HG03108 (cell line): Measurements from ENCODE around the gene ULBP1.
A peak's percentile ranks its signal among the peaks of the same experiment; 100 is the strongest.
"Not testable (repeated sequence)": the region's sequence is repeated elsewhere in the genome, so short reads cannot be mapped to it uniquely, and the experiment has no call there.

Experiments used
- ATAC-seq: cut with Tn5 transposase; IDR thresholded peaks from one replicate; pipeline ENCODE4 v1.9.1; 2021; ENCODE audit warnings: moderate library complexity; ENCODE audit not compliant: unreplicated experiment

Gene ULBP1

DNA sequence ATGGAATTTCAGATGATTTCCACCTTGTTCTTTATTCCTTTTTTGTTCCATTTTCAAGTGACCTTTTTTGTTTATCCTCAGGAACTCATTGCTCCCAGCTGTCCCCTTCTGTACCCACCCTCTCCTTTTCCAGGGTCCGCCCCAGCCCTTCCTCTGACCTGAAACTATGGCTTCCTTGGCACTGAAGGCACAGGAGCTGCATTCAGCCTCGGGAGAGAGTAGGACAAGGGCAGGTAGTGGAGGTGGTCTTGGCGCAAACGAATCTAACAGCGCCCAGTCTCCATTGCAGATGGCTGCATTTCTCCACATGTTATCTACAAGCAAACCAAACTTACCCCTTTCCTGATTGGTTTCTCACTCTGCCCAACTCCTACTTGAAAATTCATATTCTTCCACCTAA, 30.7 kb upstream of the ULBP1 start:
- no peak for ATAC-seq

- no peak for ATAC-seq
Measured at GRCh38 chr6:149933461-149933860, 30.3 kb upstream of the ULBP1 start.

GRCh38 chr6:149934249-149935156, 29.2 kb upstream of the ULBP1 start:
- ATAC-seq, result no peak

GRCh38 chr6:149935246-149935645, 28.5 kb upstream of the ULBP1 start:
- ATAC-seq, result no peak

GRCh38 chr6:149935668-149936067, 28.1 kb upstream of the ULBP1 start:
- ATAC-seq, result no peak

- no peak for ATAC-seq
Measured at GRCh38 chr6:149936743-149937142, 27.0 kb upstream of the ULBP1 start.

DNA sequence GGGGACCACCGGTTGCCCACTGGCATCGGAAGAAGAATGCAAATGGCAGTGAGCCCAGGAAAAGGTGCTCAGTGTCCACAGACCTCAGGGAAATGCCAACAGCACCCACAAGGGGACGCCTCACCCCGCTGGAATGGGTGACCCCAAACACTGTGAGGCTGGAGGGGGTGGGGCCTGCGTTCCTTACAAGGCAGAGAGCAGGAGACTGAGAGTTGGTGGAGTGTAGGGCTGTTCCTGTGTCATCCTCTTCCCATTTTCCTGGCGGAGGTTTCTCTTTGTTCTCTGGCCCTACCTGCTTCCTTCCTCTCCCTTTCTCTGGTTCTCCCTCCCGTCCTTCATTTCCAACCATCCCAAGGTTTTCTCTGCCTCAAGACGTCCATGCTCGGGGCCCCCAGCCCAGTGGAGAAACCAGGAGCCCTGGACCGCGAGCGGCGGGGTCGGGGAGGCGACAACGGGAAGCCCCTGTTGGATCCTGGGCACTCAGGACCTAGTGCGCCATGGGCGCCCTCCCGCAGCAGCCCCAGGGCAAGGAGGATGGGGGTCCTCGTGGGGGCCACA, 25.7 kb upstream of the ULBP1 start:
- ATAC-seq, result not testable (repeated sequence)

DNA sequence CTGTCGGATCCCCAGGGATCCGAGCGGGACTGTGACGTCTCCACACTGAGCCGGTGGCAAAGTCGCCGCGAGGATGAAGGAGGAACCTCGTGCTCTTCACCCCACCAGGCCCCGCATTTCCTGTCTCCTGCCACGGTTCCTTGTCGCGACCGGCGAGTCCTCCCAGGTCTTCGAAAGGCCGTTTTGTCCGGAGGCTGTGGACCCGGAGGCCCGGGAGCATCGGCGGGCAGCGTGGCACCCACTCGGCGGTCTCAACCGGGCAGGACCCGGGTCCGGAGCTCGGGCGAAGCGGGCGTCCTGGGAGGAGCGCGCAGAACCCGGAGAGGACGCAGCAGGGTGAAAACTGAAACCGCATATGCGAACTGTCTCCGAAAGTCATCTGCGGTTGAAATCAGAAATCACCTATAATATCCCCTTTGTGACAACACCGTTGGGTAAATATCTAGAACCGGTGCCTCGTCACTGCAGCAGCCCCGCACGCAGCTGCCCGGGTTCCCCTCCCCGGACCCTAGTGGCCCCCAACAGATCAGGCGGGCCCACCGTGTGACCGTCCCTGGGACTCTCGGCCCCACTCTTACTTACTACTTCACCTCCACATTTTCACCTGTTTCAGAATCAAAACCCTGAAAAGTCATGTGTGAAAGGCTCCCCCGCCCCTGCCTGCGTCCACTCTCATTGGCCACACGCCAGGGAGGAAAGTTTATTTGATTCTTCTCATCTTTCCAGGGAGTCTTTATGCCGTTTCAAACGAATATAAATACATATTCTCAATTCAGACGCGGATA, 25.0 kb upstream of the ULBP1 start:
- ATAC-seq, result peak; percentile 79

DNA sequence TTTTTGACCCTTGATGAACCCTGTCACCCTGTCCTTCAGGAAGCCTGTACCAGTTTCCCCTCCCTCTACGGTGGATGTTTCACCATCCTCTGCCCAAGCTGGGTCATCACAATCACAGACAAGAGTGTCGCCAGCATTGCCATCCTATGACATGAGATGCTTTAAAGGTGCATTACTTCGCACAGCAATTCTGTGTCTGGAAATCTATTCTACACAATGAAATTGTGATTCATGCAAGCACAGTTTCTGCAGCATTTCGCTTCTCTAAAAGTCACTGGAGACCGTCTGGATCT, 24.4 kb upstream of the ULBP1 start:
- no peak for ATAC-seq

DNA sequence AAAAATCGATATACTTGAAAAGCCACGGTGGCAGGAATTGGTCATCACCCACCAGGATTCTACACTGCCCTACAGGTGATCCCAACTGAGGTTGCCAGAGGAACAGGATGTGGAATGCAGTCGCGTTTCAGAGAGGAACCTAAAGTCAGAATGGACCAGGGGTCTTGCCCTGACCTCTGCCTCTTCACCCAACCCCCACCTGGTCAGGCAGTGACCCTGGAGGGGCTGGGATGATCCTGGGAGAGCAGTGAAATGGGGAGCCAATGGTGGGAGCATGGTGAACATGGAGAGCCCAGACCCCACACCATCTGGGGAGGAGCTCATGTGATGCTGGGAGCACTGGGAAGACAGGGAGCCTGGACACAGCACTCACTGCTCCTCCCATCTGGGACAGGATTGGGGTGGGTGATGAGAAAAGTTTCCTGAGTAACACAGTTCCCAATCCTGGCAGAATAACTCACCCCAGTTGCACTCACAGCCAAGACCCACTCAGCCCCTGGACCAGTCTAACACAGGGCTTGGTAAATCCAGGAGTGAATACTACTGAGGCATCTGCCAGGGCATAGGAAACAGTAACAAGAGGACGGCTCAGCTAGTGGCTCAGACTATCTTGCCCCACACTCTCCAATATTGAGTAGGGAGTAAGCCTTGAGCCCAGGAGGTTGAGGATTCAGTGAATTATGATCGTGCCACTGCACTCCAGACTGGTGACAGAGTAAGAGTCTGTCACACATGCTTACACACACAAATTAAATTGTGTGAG, 23.7 kb upstream of the ULBP1 start:
- no peak for ATAC-seq

- ATAC-seq, result no peak
Measured at GRCh38 chr6:149940672-149940982, 23.1 kb upstream of the ULBP1 start.

- ATAC-seq, result no peak
Measured at GRCh38 chr6:149941583-149942460, 21.9 kb upstream of the ULBP1 start, which contains the start of gene ULBP2. Gene ULBP2, plus strand, starts transcription at chr6:149942014. Its CDS starts 59 bp downstream, at chr6:149942073.

DNA sequence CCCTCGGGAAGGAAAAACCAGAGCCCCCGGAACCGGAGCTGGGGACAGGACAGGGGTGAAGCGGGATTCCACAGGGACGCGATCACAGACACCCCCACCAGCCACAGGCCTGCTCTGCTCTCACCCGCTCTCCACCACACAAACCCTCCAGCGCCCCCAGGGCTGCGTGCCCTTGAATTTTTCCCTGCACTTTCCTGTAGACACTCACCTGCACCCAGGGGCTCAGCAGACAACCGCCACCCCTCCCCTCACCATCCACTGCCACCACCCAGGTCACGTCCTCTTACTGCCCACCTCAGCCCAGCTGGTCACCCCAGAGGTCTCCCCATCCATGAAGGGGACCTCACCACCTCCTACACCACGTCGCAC, 21.3 kb upstream of the ULBP1 start:
- ATAC-seq, result no peak

DNA sequence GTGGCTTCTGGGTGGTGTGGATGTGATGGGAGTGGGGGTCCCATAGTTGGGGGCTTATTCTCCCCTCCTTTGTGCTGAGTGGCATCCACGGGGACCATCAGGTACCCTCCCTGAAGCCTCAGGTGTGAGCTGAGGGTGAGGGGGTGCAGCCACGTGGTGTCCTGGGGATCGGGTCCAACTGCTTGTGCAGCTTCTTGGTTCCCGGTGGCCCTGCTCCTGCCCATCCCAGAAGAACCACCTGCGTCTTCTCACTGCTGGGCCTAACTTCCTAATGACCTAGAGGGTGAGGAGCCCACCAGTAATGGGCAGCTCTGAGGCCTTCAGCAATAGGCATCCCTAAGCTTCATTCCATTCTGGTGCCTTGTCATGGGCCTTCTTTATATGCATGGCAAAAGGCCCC, 20.4 kb upstream of the ULBP1 start:
- ATAC-seq, result not testable (repeated sequence)

GRCh38 chr6:149945276-149945675, 18.5 kb upstream of the ULBP1 start:
- ATAC-seq, result not testable (repeated sequence)

DNA sequence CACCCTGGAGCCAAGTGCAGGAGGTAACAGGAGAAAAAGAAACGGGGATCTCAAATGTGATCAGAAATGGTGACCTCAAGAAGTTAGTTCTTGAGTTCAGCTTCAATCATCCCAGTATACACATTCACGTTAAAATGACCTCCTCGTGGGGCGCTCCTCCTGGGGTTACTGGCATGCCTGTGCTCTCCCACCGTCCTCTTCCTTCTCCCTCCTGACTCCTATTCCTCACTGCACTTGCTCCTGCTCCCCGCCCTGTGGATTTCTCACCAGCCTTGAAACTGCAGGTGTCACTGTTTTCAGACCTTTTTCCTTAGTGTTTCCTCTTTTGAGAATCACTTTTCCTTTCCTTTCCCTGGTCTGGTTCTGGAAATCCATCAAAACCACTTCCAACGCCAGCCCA, 17.1 kb upstream of the ULBP1 start:
- not testable (repeated sequence) for ATAC-seq

- not testable (repeated sequence) for ATAC-seq
Measured at GRCh38 chr6:149947533-149947932, 16.2 kb upstream of the ULBP1 start.

GRCh38 chr6:149948011-149948410, 15.7 kb upstream of the ULBP1 start:
- ATAC-seq, result no peak

DNA sequence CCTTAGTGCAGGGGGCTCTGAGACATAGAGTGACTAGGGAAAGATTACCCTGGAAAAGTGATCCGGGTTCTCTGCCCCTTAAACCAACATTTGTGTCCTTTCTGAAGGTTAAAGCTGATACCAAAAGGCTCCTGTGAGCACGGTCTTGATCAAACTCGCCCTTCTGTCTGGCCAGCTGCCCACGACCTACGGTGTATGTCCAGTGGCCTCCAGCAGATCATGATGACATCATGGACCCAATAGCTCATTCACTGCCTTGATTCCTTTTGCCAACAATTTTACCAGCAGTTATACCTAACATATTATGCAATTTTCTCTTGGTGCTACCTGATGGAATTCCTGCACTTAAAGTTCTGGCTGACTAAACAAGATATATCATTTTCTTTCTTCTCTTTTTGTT, 15.1 kb upstream of the ULBP1 start:
- no peak for ATAC-seq

GRCh38 chr6:149950423-149950822, 13.3 kb upstream of the ULBP1 start:
- ATAC-seq, result no peak
